HG02798 (cell line): Measurements from ENCODE around the gene SLC66A2.

Experiments used
- ATAC-seq: cut with Tn5 transposase; IDR thresholded peaks from one replicate; pipeline ENCODE4 v1.9.1; 2021; ENCODE audit warnings: mild to moderate bottlenecking; ENCODE audit not compliant: unreplicated experiment, poor library complexity

Gene SLC66A2

DNA sequence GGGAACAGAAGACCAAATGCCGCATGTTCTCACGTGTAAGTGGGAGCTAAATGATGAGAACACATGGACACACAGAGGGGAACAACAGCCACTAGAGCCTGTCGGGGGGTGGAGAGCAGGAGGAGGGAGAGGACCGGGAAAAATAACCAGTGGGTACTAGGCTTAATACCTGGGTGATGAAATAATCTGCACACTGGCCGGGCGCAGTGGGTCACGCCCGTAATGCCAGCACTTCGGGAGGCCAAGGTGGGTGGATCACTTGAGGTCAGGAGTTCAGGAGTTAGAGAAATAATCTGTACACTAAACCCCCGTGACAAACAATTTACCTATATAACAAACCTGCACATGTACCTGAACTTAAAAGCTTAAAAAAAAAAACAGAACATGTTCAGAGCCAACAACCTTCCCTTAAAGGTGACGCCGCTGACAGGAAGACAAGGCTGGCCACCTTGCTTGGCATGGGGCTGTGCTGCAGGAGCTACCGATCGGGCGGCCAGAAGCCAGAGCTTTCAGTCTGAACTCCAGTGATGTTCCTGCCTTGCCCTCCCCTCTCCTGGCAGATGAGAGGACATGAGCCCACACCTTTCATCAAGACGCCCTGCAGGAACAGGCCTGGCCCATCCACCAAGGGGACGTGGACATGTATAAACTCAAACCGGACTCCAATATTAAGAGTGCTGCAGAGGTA lies 11.2 kb downstream of the SLC66A2 start:
- ATAC-seq, result no peak

GRCh38 chr18:79939096-79939495 lies 12.4 kb downstream of the SLC66A2 start:
- ATAC-seq, result no peak

GRCh38 chr18:79938196-79938595 lies 13.3 kb downstream of the SLC66A2 start:
- ATAC-seq, result no peak

GRCh38 chr18:79937103-79937860 lies 14.2 kb downstream of the SLC66A2 start:
- no peak for ATAC-seq

DNA sequence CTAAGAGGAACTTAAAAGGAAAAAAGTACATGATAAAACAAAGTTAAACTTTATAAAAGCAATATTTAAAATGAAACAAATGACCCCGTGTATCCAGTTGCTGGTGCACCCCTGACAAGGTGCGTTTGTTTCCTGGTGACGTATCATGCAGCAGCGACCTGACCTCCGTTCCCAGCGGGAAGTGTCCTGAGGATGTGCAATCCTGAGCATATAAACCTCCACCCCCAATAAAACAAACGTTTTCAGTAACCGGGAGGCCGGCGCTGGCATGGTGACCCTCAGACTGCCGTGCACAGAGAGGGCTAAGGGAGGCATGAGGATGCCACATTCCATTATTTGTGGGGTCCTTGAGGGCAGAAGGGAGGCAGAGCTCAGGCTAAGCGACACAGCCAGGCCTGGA lies 14.8 kb downstream of the SLC66A2 start:
- ATAC-seq, result no peak

- no peak for ATAC-seq
Measured at GRCh38 chr18:79935925-79936324, 15.5 kb downstream of the SLC66A2 start.

GRCh38 chr18:79935499-79935898 lies 16.0 kb downstream of the SLC66A2 start:
- no peak for ATAC-seq

GRCh38 chr18:79935098-79935480 lies 16.4 kb downstream of the SLC66A2 start:
- no peak for ATAC-seq

DNA sequence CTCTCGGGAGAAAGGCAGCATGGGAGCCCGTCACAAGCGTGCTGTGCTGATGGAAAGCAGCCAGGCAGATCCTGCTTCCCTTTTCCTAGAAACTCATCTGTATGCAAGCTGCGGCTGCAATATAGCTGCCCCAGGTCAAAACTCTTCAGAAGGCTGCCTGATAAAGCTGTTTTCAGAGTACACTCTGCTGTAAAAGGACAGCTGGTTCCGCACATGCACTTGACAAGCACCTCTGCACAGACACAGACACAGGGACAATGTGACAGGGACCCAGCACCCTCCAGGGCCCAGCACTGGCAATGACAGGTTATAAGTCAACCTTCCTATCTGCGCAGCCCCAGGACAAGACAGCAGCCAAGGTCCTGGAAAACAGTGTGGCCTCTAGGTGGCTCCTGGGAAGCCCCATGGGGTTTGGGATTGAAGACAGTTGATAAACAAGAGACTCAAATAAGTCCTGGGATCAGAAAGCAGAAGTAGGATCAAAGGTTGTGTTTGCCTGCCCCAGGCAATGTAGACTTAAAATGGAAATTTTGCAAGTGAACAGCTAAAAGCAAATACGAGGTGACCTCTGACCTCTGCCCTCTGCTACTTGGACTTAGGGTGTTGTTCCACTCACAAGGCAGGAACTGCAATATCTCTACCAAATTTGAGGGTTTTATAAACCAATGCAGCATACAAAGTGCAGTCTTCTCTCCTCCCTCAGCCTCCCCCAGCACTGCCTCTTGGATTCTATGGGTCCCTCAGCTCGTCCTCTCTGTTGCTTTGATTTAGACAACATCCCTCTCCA lies 16.9 kb downstream of the SLC66A2 start:
- no peak for ATAC-seq

DNA sequence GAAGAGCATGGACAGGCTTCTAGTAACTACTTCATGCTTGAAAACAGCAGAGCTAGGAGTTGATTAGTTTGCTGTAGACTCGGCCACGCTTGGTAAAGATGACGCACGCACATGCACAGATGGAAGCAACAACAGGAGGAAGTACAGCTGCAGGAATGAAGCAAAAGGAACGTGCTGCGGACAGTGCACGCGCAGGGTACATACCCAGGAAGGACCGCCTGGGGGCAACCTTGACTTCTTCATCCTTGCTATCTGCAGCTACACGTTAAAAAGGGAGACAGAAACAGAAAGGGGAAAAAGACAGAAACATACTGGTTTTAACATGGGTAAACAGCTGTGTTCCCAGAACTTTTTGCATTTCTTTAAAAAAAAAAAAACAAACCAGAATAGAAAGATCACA lies 17.7 kb downstream of the SLC66A2 start:
- ATAC-seq, result no peak

GRCh38 chr18:79932907-79933306 lies 18.5 kb downstream of the SLC66A2 start:
- no peak for ATAC-seq

GRCh38 chr18:79931475-79931874 lies 20.0 kb downstream of the SLC66A2 start:
- ATAC-seq, result no peak

- ATAC-seq, result no peak
Measured at GRCh38 chr18:79930020-79930642, 21.3 kb downstream of the SLC66A2 start.

GRCh38 chr18:79928563-79928960 lies 22.9 kb downstream of the SLC66A2 start:
- ATAC-seq, result no peak

DNA sequence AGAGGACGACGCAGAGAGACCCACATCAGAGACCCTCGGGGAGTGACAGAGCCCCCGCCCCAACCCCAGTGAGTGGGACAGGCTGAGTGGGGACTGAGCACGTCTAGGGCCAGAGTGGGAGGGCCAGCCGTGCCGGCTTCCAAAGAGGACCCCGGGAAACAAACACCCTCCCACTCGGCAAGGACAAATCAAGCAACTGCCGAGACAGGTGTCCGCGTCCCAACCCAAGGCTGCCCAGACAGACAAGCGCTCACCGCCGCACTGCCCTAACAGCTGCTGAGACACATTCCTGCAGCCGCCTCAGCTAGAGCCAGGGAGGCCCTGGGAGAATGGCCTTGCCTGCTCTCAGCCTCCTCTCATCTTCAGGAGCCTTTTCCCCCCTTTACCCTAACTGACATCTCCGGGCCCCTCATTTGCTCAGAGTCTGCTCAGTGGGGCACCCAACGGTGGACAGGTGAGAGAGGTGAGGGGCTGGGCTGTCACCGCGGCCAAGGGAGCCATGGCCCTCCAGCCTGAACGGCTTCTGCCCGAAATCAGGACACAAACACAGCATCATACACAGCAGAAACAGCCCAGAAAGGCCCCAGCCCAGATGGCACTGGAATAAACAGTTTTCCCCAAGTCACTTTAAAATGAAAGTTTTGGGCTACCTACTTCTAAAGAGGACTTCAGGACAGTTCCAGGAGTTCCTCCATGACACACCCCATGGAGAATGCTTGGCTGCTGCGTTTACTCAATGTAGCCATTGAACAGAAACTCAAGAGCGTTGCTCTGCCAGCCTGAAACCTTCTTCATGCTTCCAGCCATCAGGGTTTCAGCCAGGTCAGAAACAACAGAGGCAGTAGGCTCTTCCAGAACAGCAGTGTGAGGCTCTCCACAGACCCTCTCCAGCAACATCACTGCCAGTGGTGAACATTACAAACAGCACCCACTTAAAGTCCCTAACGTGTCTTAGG lies 23.6 kb downstream of the SLC66A2 start:
- ATAC-seq, result no peak

DNA sequence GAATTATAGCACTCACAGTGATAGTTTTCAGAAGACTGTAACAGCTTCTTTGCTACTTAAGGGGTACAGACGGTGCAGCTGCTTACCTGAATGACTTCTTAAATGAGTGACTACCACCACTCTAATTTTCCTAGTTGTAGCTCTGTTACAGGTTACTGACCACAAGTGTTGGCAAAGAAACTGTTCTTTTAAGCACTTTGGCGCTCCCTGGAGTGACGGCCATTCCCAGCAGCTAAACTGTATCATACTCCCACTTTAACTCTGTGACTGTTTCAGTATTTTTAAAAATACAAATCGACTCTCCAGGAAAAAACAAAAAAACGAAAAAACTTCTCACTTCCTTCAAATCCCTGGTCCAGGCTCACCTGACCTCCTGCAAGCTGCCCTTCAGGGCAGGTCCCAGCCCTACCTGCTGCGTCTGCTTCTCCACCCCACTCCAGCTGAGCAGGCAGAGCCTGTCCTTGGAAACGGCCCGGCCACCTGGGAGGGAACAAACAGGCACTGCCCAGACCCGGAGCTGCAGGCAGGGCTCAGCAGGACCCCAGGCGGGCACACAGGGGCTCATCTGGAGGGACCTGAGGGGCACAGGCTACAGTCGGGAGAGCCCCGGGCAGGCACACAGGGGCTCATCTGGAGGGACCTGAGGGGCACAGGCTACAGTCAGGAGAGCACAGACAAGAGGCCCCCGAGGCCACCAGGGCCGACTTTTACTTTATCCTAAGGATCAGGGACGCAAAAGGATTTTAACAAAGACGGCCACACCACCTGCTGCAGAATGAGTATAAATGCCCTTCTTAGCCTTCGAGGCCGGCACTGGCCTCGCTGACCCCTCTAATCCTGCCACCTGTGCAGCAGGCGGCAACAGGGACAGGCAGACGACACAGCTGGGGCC lies 24.5 kb downstream of the SLC66A2 start:
- no peak for ATAC-seq

DNA sequence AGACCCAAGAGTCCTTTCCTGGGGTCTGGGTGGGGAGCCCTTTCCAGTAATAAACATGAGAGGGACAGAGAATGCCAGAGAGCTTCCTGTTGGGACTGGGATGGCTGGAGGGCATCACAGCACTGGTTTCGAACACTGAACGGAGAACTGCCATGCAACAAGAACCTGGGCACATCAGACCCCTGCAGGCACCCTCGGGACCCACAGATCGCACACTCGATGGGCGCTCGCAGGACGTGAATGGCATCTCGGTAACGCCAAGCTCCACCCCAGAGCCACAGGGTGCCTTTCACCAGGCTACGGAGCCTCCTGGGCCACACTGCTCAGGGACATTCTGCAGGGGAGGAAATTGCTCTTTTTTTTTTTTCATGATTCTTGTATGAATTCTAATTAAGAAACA lies 25.1 kb downstream of the SLC66A2 start:
- no peak for ATAC-seq

DNA sequence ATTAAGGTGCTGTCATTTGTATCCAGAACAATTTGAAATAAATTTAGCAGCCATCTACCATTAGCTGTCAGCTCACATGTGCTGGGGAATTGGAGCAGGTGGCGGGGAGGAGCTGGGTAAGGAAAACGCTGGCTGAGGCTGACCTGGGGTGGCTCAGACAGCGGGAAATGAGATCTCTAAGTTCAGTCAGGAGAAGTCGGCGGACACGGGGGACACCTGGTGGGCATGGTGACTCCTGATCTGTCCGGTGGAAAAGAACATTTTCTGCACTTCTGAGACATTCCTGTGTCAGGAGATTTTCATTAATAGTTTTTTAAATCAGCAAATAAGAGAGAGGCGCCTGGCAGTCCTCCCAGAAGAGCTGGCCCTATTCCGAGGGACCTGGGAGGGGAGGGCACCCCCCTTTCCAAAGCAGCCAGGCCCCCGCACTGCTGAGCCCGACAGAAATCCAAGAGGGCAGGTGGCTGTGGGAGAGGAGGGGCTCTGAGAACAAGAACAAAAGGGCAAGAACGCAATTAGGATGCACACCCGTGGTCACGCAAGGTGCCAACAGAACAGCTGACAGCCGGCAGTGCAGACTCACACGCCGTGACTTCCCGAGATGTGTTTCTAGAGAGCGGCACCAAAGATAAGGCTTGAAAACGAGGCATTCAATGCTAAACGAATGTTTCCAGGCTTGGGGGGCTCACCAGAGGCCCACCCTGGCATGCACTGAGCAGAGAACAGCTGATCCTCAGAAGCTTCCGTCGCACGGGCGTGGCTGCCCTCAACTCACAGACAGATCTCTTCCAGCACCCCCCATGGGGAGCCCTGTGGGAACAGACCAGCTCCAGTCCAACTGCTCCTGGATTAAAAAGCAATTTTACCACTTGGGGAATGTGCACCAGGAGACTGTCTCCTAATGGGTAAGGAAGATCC lies 26.4 kb downstream of the SLC66A2 start:
- ATAC-seq, result no peak
